Endothelial cell of umbilical vein (primary cell): Measurements from ENCODE around the gene RABL3. TPM values are rescaled to one million over a fixed set of nuclear protein-coding genes. Genes with fewer than 3 reads are reported as not detected.

Experiments used
- BruUV-seq: library from RNA; stranded (reverse); fragments of 400-500 nt; replicated peaks from 2 replicates; lab custom pipeline; 2021; lab: Mats Ljungman, UMichigan
- CTCF ChIA-PET: fragments of 300-600, 350-600 bp; sonication (Branson Sonifier 250); formaldehyde crosslinking; loops from one replicate; lab custom pipeline; 2021; ENCODE audit warnings: antibody characterized with exemption, inconsistent platforms; lab: Charles Lee
- POLR2A ChIA-PET: fragments of 300-600, 350-600 bp; sonication (Branson Sonifier 250); formaldehyde crosslinking; loops from one replicate; lab custom pipeline; 2021; ENCODE audit warnings: antibody characterized with exemption, inconsistent platforms; lab: Charles Lee
- DNase-seq: peaks from one replicate; pipeline ENCODE4 v3.0.0-alpha.2; 2011; ENCODE audit warnings: low read depth, low spot score
- FAIRE-seq: peaks from 2 replicates; lab custom pipeline; 2011; peaks lifted over from hg19 to GRCh38; lab: Jason Lieb, UNC
- H2AFZ ChIP-seq: 2 replicates; pipeline ENCODE4 v1.6.0; 2012; ENCODE audit warnings: low read depth, low read length, control low read depth, inconsistent platforms
- H3K27ac ChIP-seq: 2 replicates; pipeline ENCODE4 v1.5.1; 2011; ENCODE audit warnings: low read depth, mild to moderate bottlenecking, control low read depth, low read length, moderate library complexity; ENCODE audit not compliant: insufficient read depth
- H3K27me3 ChIP-seq, 2 experiments: 2 replicates each; pipeline versions ENCODE4 v1.6.0 to v1.6.1; 2011; ENCODE audit warnings: low read length in 2 of 2, mixed read lengths in 1 of 2; ENCODE audit not compliant: control insufficient read depth in 2 of 2, insufficient read depth in 2 of 2
- H3K36me3 ChIP-seq, 2 experiments: 2 replicates in 1 of 2; 3 replicates in 1 of 2; pipeline ENCODE4 v1.5.1; 2011; ENCODE audit warnings: low read length in 2 of 2, mild to moderate bottlenecking in 1 of 2, moderate library complexity in 1 of 2; ENCODE audit not compliant: control insufficient read depth in 2 of 2, insufficient read depth in 2 of 2; ENCODE audit errors: extremely low read depth in 1 of 2
- H3K4me1 ChIP-seq: 3 replicates; pipeline ENCODE4 v1.5.1; 2011; ENCODE audit warnings: mild to moderate bottlenecking, low read length; ENCODE audit not compliant: control insufficient read depth, insufficient read depth; ENCODE audit errors: extremely low read depth
- H3K4me2 ChIP-seq: 2 replicates; pipeline ENCODE4 v1.6.1; 2011; ENCODE audit warnings: low read length, control low read depth, mixed read lengths; ENCODE audit not compliant: insufficient read depth
- H3K4me3 ChIP-seq, 3 experiments: fragments of 200-600 bp in 1 of 3; sonication (generic), shearing (Covaris generic) in 1 of 3; replicated peaks in 1 of 3; 2 replicates each; pipeline ENCODE4 v1.5.1; 2011 to 2016; ENCODE audit warnings: control low read depth in 3 of 3, low read length in 3 of 3, mild to moderate bottlenecking in 2 of 3, inconsistent platforms in 1 of 3, low read depth in 1 of 3, moderate library complexity in 1 of 3; ENCODE audit not compliant: insufficient read depth in 1 of 3
- H3K79me2 ChIP-seq: 2 replicates; pipeline ENCODE4 v1.6.0; 2012; ENCODE audit warnings: low read length, inconsistent platforms; ENCODE audit not compliant: control insufficient read depth, insufficient read depth
- H3K9ac ChIP-seq: replicated peaks from 2 replicates; pipeline ENCODE3; 2011; ENCODE audit warnings: low read length, control low read depth; ENCODE audit not compliant: insufficient read depth; ENCODE audit errors: extremely low read depth
- H3K9me1 ChIP-seq: replicated peaks from 3 replicates; pipeline ENCODE4 v1.6.0; 2011; ENCODE audit warnings: mild to moderate bottlenecking, low read length; ENCODE audit not compliant: control insufficient read depth, insufficient read depth; ENCODE audit errors: extremely low read depth
- H3K9me3 ChIP-seq: replicated peaks from 2 replicates; pipeline ENCODE4 v1.5.1; 2012; ENCODE audit warnings: low read length, inconsistent platforms; ENCODE audit not compliant: control insufficient read depth, insufficient read depth
- H4K20me1 ChIP-seq: replicated peaks from 2 replicates; pipeline ENCODE3; 2011; ENCODE audit warnings: mild to moderate bottlenecking, low read length; ENCODE audit not compliant: control insufficient read depth, insufficient read depth; ENCODE audit errors: extremely low read depth
- EZH2 ChIP-seq: IDR thresholded peaks from 2 replicates; pipeline ENCODE4 v1.6.1; 2012; ENCODE audit warnings: borderline replicate concordance, low read depth, mild to moderate bottlenecking, moderate library complexity, low read length, inconsistent platforms; ENCODE audit not compliant: severe bottlenecking
- FOS ChIP-seq: IDR thresholded peaks from 2 replicates; pipeline ENCODE4 v1.6.1; 2011; ENCODE audit warnings: mild to moderate bottlenecking, low read length, moderate library complexity, borderline replicate concordance; ENCODE audit not compliant: insufficient read depth
- GATA2 ChIP-seq: IDR thresholded peaks from 2 replicates; pipeline ENCODE4 v1.7.0; 2011; ENCODE audit warnings: low read depth, mild to moderate bottlenecking, moderate library complexity, mixed read lengths, low read length; ENCODE audit not compliant: insufficient read length, insufficient read depth
- JUN ChIP-seq: IDR thresholded peaks from 2 replicates; pipeline ENCODE4 v1.6.1; 2011; ENCODE audit warnings: borderline replicate concordance, low read depth; ENCODE audit not compliant: insufficient read length, insufficient read depth
- MYC ChIP-seq: IDR thresholded peaks from one replicate; pipeline ENCODE4 v1.6.1; 2011; ENCODE audit warnings: mild to moderate bottlenecking, low read depth, low read length
- POLR2A ChIP-seq: IDR thresholded peaks from 2 replicates; pipeline ENCODE4 v1.6.1; 2012; ENCODE audit warnings: low read depth, mild to moderate bottlenecking, control low read depth, low read length
- POLR2AphosphoS5 ChIP-seq: IDR thresholded peaks from 2 replicates; pipeline ENCODE4 v1.6.1; 2012; ENCODE audit warnings: low read depth, mild to moderate bottlenecking, control low read depth, low read length, moderate library complexity; ENCODE audit not compliant: insufficient read depth
- dilution Hi-C: fragments of 300-500 bp; cut with MboI; formaldehyde crosslinking; loops from one replicate; pipeline ENCODE4 v1.15.0; 2019; ENCODE audit warnings: low sequenced_read_pairs; ENCODE audit not compliant: extremely low pct_ligation_motif_present
- intact Hi-C: fragments of 100-400 bp; cut with micrococcal nuclease; formaldehyde crosslinking; loops from one replicate; pipeline ENCODE4 v1.10.0; 2022
- polyA plus RNA-seq, 4 experiments: library from polyadenylated mRNA; depleted of rRNA in 3 of 4; stranded (reverse) in 3 of 4; unstranded in 1 of 4; fragments of >200 nt; gene quantifications; 2 replicates each; pipeline versions ENCODE4 v1.2.1 to v1.2.3, GENCODE V29; 2011 to 2012; ENCODE audit warnings: missing spikeins in 1 of 4
- total RNA-seq: library from RNA; stranded (reverse); gene quantifications from 2 replicates; pipeline ENCODE4 v1.2.3, GENCODE V29; 2021
- TF ChIP-seq, protein P1 (sequence below), 2 donors: IDR thresholded peaks; 1 replicate in 1 of 2; 2 replicates in 1 of 2; pipeline ENCODE4 v1.5.1; 2011; ENCODE audit warnings: low read length in 2 of 2, mild to moderate bottlenecking in 2 of 2, moderate library complexity in 2 of 2, control low read depth in 1 of 2, inconsistent platforms in 1 of 2, low read depth in 1 of 2; ENCODE audit not compliant: insufficient read depth in 1 of 2; ENCODE audit errors: extremely low read depth in 1 of 2
- TF ChIP-seq, protein P2 (sequence below): IDR thresholded peaks from 2 replicates; pipeline ENCODE4 v1.6.1; 2011; ENCODE audit not compliant: insufficient read depth, insufficient read length

RABL3 gene
- total and polyA plus RNA-seq, 2 donors (not counting 3 experiments of a cell fraction or from before 2014, with no cell fraction given) = 4.3 to 24.9 TPM

DNA sequence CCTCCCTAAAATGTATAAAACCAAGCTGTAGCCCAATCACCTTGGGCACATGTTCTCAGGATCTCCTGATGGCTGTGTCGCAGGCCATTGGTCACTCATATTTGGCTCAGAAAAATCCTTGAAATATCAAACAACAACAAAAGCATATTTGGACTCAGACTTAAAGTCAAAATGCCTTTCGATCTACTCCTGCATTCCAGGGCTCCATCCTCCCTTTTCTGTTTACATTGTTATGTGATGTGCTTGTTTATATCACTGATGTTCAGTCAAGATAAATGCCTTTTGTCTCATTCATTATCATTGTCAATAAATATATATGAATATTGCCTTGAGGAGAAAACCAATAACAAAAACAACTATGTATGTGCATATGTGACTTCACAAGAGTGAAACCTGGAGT lies 92.0 kb downstream of the RABL3 start:
- Histone ChIP-seq H3K9me1 (no peaks in the 10 kb centered on the region), H3K27ac (no peak overlapping the region), H4K20me1 (no peaks in the 10 kb centered on the region), H2AFZ (no peak overlapping the region), H3K36me3 (no peaks in the 10 kb centered on the region), H3K4me1 (no peaks in the 10 kb centered on the region), H3K4me2 (no peak overlapping the region), H3K9ac (no peak overlapping the region), H3K27me3 (peaks cover 0 to 2% of the 10 kb centered on the region in 2 experiments), H3K4me3 (no peak overlapping the region), H3K79me2 (no peaks in the 10 kb centered on the region), H3K9me3 (no peaks in the 10 kb centered on the region)
- DNase-seq = no peak
- no peak for FAIRE-seq
- BruUV-seq = no TSS peak
- POLR2A ChIA-PET = no interaction called here
- intact Hi-C loops = no loop called here
- dilution Hi-C loops = no loop called here
- CTCF ChIA-PET = no interaction called here
- TF ChIP-seq, protein P1, sequence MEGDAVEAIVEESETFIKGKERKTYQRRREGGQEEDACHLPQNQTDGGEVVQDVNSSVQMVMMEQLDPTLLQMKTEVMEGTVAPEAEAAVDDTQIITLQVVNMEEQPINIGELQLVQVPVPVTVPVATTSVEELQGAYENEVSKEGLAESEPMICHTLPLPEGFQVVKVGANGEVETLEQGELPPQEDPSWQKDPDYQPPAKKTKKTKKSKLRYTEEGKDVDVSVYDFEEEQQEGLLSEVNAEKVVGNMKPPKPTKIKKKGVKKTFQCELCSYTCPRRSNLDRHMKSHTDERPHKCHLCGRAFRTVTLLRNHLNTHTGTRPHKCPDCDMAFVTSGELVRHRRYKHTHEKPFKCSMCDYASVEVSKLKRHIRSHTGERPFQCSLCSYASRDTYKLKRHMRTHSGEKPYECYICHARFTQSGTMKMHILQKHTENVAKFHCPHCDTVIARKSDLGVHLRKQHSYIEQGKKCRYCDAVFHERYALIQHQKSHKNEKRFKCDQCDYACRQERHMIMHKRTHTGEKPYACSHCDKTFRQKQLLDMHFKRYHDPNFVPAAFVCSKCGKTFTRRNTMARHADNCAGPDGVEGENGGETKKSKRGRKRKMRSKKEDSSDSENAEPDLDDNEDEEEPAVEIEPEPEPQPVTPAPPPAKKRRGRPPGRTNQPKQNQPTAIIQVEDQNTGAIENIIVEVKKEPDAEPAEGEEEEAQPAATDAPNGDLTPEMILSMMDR (IDR thresholded peaks at IDR 0.05; ENCODE audit: extremely low read depth in 1 of 2, insufficient read depth in 1 of 2, low read depth in 1 of 2, low read length in 2 of 2) = no peak
- TF ChIP-seq, protein P2, sequence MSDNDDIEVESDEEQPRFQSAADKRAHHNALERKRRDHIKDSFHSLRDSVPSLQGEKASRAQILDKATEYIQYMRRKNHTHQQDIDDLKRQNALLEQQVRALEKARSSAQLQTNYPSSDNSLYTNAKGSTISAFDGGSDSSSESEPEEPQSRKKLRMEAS = no peak
- TF ChIP-seq MYC (no peak), FOS (no peak), POLR2AphosphoS5 (no peak), EZH2 (no peak), JUN (no peak), GATA2 (no peak), POLR2A (no peak)
